Measurements from ENCODE around the gene MLANA.

DNA sequence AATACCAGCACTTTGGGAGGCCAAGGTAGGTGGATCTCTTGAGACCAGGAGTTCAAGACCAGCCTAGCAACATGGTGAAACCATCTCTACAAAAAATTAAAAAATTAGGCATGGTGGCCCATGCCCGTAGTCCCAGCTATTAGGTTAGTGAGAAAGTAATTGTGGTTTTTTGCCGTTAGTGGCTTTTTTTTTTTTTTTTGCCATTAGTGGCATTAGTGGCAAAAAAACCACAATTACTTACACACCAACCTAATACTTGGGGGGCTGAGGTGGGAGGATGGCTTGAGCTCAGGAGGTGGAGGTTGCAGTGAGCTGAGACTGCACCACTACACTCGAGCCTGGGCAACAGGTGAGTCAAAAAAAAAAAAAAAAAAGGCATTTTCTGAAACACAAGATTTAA lies 27.8 kb downstream of the MLANA start:
- TF ChIP-seq, protein P1, sequence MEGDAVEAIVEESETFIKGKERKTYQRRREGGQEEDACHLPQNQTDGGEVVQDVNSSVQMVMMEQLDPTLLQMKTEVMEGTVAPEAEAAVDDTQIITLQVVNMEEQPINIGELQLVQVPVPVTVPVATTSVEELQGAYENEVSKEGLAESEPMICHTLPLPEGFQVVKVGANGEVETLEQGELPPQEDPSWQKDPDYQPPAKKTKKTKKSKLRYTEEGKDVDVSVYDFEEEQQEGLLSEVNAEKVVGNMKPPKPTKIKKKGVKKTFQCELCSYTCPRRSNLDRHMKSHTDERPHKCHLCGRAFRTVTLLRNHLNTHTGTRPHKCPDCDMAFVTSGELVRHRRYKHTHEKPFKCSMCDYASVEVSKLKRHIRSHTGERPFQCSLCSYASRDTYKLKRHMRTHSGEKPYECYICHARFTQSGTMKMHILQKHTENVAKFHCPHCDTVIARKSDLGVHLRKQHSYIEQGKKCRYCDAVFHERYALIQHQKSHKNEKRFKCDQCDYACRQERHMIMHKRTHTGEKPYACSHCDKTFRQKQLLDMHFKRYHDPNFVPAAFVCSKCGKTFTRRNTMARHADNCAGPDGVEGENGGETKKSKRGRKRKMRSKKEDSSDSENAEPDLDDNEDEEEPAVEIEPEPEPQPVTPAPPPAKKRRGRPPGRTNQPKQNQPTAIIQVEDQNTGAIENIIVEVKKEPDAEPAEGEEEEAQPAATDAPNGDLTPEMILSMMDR (IDR thresholded peaks at IDR 0.05; ENCODE audit: insufficient read depth, low read depth, low read length), result no peak
- no peak for TF ChIP-seq EZH2 (IDR thresholded peaks at IDR 0.05; ENCODE audit: insufficient read depth, low read length)

Data from astrocyte (in vitro differentiated cells and primary cell).